HepG2 (cell line): ENCODE data around the gene RPS5. TPM values are rescaled to one million over a fixed set of nuclear protein-coding genes. Genes with fewer than 3 reads are reported as not detected.

ENCODE experiments used
- CENPX ChIP-seq: sonication (generic); formaldehyde crosslinking; IDR thresholded peaks from 2 replicates; pipeline ENCODE4 v1.9.0; 2021; ENCODE audit warnings: mild to moderate bottlenecking, missing genetic modification reagents, moderate library complexity
- FOSL2 ChIP-seq: sonication (generic); formaldehyde crosslinking; IDR thresholded peaks from 2 replicates; pipeline ENCODE4 v1.4.0; 2020; ENCODE audit warnings: missing genetic modification reagents
- HDAC6 ChIP-seq: fragments of 200-600 bp; sonication (generic); IDR thresholded peaks from 2 replicates; pipeline ENCODE4 v1.7.0; 2017; ENCODE audit warnings: mild to moderate bottlenecking, antibody characterized with exemption, low read length, low read depth
- PHB2 ChIP-seq: fragments of 450-650 bp; IDR thresholded peaks from 2 replicates; pipeline ENCODE4 v1.6.1; 2018; ENCODE audit not compliant: partially characterized antibody
- ZKSCAN8 ChIP-seq: IDR thresholded peaks from 2 replicates; pipeline ENCODE4 v1.6.1; 2016; ENCODE audit warnings: borderline replicate concordance, missing genetic modification reagents, missing compliant biosample characterization
- ZNF101 ChIP-seq: sonication (generic); formaldehyde crosslinking; IDR thresholded peaks from 2 replicates; pipeline ENCODE4 v1.4.0; 2020; ENCODE audit warnings: mild to moderate bottlenecking, low read depth, missing genetic modification reagents, borderline replicate concordance
- ZNF205 ChIP-seq: IDR thresholded peaks from 2 replicates; pipeline ENCODE4 v1.6.1; 2018; ENCODE audit warnings: missing biosample characterization, missing genetic modification reagents
- ZNF263 ChIP-seq: sonication (generic); formaldehyde crosslinking; IDR thresholded peaks from 2 replicates; pipeline ENCODE4 v1.4.0; 2020; ENCODE audit warnings: missing genetic modification reagents
- ZNF703 ChIP-seq: sonication (generic); formaldehyde crosslinking; IDR thresholded peaks from 2 replicates; pipeline ENCODE4 v1.5.1; 2020; ENCODE audit warnings: missing genetic modification reagents, mild to moderate bottlenecking, moderate library complexity, borderline replicate concordance
- ZNF720 ChIP-seq: sonication (generic); formaldehyde crosslinking; IDR thresholded peaks from 2 replicates; pipeline ENCODE4 v1.4.0; 2020; ENCODE audit warnings: missing genetic modification reagents
- ZNF782 ChIP-seq: sonication (generic); formaldehyde crosslinking; IDR thresholded peaks from 2 replicates; pipeline ENCODE4 v1.4.0; 2020; ENCODE audit warnings: missing genetic modification reagents, mild to moderate bottlenecking, borderline replicate concordance
- polyA plus RNA-seq, 8 experiments: library from polyadenylated mRNA; depleted of rRNA in 3 of 8; stranded (reverse) in 7 of 8; unstranded in 1 of 8; fragments of >200 nt; fragmentation: Illumina TruSeq in 4 of 8; extraction: Trizol in 4 of 8; gene quantifications; 2 replicates each; pipeline versions ENCODE4 v1.2.1 to v1.2.3, GENCODE V29; 2011 to 2016; ENCODE audit warnings: low read depth in 4 of 8, missing spikeins in 1 of 8, mixed read lengths in 1 of 8; ENCODE audit not compliant: insufficient read depth in 1 of 8
- total RNA-seq, 5 experiments: library from RNA; depleted of rRNA; stranded (reverse); fragments of >200 nt; fragmentation: Illumina TruSeq; extraction: Trizol; gene quantifications; 2 replicates each; pipeline ENCODE4 v1.2.3, GENCODE V29; 2016; ENCODE audit warnings: low read depth in 1 of 5
- TF ChIP-seq, protein P1 (sequence below): IDR thresholded peaks from 2 replicates; pipeline ENCODE4 v1.6.1; 2016
- TF ChIP-seq, protein P2 (sequence below): sonication (generic); formaldehyde crosslinking; IDR thresholded peaks from 2 replicates; pipeline ENCODE4 v1.4.0; 2020; ENCODE audit warnings: mild to moderate bottlenecking, low read depth, missing genetic modification reagents
- TF ChIP-seq, protein P3 (sequence below): sonication (generic); formaldehyde crosslinking; IDR thresholded peaks from 2 replicates; pipeline ENCODE4 v1.9.0; 2022; ENCODE audit warnings: low read depth, missing genetic modification reagents
- TF ChIP-seq, protein P4 (sequence below): sonication (generic); formaldehyde crosslinking; IDR thresholded peaks from 2 replicates; pipeline ENCODE4 v1.4.0; 2020; ENCODE audit warnings: mild to moderate bottlenecking, missing genetic modification reagents, borderline replicate concordance
- TF ChIP-seq, protein P5 (sequence below): sonication (generic); formaldehyde crosslinking; IDR thresholded peaks from 2 replicates; pipeline ENCODE4 v1.4.0; 2020; ENCODE audit warnings: mild to moderate bottlenecking, missing genetic modification reagents

Gene RPS5
- total and polyA plus RNA-seq, 2 of the 13 experiments (the other 11 are each of a cell fraction or from before 2014, with no cell fraction given), result 1,544 to 4,408 TPM

DNA sequence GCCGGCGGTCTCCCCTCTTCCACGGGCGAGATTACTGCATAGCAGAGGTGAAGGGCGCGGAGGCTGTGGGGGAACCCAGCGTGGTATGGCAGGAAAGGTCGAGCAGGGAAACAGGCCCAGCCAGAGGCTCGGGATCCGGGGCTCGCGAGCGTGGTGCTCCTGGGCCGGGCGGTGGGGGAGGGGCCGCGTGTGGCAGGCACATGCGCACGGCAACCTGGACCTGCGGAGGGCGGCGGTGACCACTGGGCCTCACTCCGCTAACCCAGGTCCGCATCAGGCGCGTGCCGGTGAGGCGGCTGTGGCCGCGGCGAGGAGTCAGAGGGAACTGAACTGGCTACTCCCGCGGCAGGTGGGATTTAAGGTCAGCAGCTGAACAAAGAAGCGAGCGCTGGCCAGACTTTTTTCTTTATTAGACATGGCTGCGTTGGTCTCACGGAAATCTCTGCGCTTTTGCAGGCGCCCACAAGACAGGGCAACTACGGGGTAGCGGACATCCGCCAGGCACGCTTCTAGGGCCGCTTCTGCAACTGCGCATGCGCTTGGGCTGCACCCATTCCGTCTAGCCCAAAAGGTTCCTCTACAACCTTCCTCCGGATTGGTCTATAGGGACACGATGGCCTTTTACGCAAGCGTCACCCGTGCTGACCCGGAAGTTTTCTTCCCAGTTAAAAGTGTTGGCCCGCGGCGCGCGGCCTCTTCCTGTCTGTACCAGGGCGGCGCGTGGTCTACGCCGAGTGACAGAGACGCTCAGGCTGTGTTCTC, at the start of gene RPS5 (continued):
- TF ChIP-seq, protein P1, sequence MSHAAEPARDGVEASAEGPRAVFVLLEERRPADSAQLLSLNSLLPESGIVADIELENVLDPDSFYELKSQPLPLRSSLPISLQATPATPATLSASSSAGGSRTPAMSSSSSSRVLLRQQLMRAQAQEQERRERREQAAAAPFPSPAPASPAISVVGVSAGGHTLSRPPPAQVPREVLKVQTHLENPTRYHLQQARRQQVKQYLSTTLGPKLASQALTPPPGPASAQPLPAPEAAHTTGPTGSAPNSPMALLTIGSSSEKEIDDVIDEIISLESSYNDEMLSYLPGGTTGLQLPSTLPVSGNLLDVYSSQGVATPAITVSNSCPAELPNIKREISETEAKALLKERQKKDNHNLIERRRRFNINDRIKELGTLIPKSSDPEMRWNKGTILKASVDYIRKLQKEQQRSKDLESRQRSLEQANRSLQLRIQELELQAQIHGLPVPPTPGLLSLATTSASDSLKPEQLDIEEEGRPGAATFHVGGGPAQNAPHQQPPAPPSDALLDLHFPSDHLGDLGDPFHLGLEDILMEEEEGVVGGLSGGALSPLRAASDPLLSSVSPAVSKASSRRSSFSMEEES, result peak; percentile 55; the same call in 1 of the 2 replicates
- no peak for TF ChIP-seq PHB2
- peak; percentile 73 for TF ChIP-seq ZNF263 (CRISPR knock-in tag)
- no peak for TF ChIP-seq ZNF782 (CRISPR knock-in tag)
- no peak for TF ChIP-seq HDAC6
- TF ChIP-seq ZNF720 (CRISPR knock-in tag), result no peak
- 0 out of 2 replicates have a peak, but pooled peaks have one; percentile 42 for TF ChIP-seq ZNF205 (CRISPR knock-in tag)
- TF ChIP-seq, protein P2, sequence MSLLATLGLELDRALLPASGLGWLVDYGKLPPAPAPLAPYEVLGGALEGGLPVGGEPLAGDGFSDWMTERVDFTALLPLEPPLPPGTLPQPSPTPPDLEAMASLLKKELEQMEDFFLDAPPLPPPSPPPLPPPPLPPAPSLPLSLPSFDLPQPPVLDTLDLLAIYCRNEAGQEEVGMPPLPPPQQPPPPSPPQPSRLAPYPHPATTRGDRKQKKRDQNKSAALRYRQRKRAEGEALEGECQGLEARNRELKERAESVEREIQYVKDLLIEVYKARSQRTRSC, result no peak; the same call in 1 of the 2 replicates
- TF ChIP-seq ZNF703 (CRISPR knock-in tag), result no peak
- TF ChIP-seq, protein P3, sequence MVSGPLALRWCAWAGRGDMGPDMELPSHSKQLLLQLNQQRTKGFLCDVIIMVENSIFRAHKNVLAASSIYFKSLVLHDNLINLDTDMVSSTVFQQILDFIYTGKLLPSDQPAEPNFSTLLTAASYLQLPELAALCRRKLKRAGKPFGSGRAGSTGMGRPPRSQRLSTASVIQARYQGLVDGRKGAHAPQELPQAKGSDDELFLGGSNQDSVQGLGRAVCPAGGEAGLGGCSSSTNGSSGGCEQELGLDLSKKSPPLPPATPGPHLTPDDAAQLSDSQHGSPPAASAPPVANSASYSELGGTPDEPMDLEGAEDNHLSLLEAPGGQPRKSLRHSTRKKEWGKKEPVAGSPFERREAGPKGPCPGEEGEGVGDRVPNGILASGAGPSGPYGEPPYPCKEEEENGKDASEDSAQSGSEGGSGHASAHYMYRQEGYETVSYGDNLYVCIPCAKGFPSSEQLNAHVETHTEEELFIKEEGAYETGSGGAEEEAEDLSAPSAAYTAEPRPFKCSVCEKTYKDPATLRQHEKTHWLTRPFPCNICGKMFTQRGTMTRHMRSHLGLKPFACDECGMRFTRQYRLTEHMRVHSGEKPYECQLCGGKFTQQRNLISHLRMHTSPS, result no peak; the same call in 1 of the 2 replicates
- peak; percentile 32 for TF ChIP-seq FOSL2 (CRISPR knock-in tag)
- peak; percentile 59; the same call in 1 of the 2 replicates for TF ChIP-seq ZKSCAN8 (CRISPR knock-in tag)
- peak; percentile 1 for TF ChIP-seq ZNF101 (CRISPR knock-in tag)
- no peak for TF ChIP-seq CENPX (CRISPR knock-in tag)
- TF ChIP-seq, protein P4, sequence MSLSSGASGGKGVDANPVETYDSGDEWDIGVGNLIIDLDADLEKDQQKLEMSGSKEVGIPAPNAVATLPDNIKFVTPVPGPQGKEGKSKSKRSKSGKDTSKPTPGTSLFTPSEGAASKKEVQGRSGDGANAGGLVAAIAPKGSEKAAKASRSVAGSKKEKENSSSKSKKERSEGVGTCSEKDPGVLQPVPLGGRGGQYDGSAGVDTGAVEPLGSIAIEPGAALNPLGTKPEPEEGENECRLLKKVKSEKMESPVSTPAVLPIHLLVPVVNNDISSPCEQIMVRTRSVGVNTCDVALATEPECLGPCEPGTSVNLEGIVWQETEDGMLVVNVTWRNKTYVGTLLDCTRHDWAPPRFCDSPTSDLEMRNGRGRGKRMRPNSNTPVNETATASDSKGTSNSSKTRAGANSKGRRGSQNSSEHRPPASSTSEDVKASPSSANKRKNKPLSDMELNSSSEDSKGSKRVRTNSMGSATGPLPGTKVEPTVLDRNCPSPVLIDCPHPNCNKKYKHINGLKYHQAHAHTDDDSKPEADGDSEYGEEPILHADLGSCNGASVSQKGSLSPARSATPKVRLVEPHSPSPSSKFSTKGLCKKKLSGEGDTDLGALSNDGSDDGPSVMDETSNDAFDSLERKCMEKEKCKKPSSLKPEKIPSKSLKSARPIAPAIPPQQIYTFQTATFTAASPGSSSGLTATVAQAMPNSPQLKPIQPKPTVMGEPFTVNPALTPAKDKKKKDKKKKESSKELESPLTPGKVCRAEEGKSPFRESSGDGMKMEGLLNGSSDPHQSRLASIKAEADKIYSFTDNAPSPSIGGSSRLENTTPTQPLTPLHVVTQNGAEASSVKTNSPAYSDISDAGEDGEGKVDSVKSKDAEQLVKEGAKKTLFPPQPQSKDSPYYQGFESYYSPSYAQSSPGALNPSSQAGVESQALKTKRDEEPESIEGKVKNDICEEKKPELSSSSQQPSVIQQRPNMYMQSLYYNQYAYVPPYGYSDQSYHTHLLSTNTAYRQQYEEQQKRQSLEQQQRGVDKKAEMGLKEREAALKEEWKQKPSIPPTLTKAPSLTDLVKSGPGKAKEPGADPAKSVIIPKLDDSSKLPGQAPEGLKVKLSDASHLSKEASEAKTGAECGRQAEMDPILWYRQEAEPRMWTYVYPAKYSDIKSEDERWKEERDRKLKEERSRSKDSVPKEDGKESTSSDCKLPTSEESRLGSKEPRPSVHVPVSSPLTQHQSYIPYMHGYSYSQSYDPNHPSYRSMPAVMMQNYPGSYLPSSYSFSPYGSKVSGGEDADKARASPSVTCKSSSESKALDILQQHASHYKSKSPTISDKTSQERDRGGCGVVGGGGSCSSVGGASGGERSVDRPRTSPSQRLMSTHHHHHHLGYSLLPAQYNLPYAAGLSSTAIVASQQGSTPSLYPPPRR (CRISPR knock-in tag), result no peak
- TF ChIP-seq, protein P5, sequence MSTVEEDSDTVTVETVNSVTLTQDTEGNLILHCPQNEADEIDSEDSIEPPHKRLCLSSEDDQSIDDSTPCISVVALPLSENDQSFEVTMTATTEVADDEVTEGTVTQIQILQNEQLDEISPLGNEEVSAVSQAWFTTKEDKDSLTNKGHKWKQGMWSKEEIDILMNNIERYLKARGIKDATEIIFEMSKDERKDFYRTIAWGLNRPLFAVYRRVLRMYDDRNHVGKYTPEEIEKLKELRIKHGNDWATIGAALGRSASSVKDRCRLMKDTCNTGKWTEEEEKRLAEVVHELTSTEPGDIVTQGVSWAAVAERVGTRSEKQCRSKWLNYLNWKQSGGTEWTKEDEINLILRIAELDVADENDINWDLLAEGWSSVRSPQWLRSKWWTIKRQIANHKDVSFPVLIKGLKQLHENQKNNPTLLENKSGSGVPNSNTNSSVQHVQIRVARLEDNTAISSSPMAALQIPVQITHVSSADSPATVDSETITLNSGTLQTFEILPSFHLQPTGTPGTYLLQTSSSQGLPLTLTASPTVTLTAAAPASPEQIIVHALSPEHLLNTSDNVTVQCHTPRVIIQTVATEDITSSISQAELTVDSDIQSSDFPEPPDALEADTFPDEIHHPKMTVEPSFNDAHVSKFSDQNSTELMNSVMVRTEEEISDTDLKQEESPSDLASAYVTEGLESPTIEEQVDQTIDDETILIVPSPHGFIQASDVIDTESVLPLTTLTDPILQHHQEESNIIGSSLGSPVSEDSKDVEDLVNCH, result no peak
